A549 (cell line): ENCODE measurements around the gene ZNF446. TPM values are rescaled to one million over a fixed set of nuclear protein-coding genes. Genes with fewer than 3 reads are reported as not detected.
"Not testable (repeated sequence)": the region's sequence is repeated elsewhere in the genome, so short reads cannot be mapped to it uniquely, and the experiment has no call there.

Experiments
- ATAC-seq, 2 experiments: fragments of 200-7000 bp in 1 of 2; fragments of >200 bp in 1 of 2; cut with Nextera tagmentation in 1 of 2; cut with Tn5 transposase in 1 of 2; 3 replicates each; pipeline versions ENCODE4 v1.8.0 to v1.9.1; 2018 to 2020; ENCODE audit warnings: mild to moderate bottlenecking in 1 of 2, moderate library complexity in 1 of 2
- CTCF ChIA-PET: fragments of 300-600 bp; sonication (Branson Sonifier 250); formaldehyde crosslinking; extraction: SDS; loops from one replicate; lab custom pipeline; 2021; ENCODE audit warnings: antibody characterized with exemption, inconsistent platforms; lab: Yijun Ruan, JAX
- POLR2A ChIA-PET: fragments of 350-600 bp; formaldehyde crosslinking; extraction: SDS; loops from one replicate; lab custom pipeline; 2021; ENCODE audit warnings: antibody characterized with exemption, inconsistent platforms; lab: Yijun Ruan, JAX
- DNase-seq, 2 experiments: peaks; one replicate each; pipeline versions ENCODE4 v3.0.0 to v3.0.0-alpha.2; 2011 to 2016; ENCODE audit warnings: low read depth in 1 of 2, low spot score in 1 of 2
- FAIRE-seq: peaks from 2 replicates; lab custom pipeline; 2011; peaks lifted over from hg19 to GRCh38; lab: Jason Lieb, UNC
- H3K27ac ChIP-seq, 2 experiments: fragments of >200 bp; sonication (Bioruptor Twin); formaldehyde crosslinking; 3 replicates each; pipeline ENCODE4 v1.5.1; 2016 to 2017
- H3K4me1 ChIP-seq: fragments of >200 bp; sonication (Bioruptor Twin); formaldehyde crosslinking; 3 replicates; pipeline ENCODE4 v1.6.1; 2016
- H3K4me2 ChIP-seq: fragments of >200 bp; sonication (Bioruptor Twin); formaldehyde crosslinking; 3 replicates; pipeline ENCODE4 v1.6.1; 2016
- H3K4me3 ChIP-seq: fragments of >200 bp; sonication (Bioruptor Twin); formaldehyde crosslinking; 3 replicates; pipeline ENCODE4 v1.5.1; 2016
- H3K9me3 ChIP-seq: fragments of >200 bp; sonication (Bioruptor Twin); formaldehyde crosslinking; 3 replicates; pipeline ENCODE4 v1.6.1; 2016
- BHLHE40 ChIP-seq: IDR thresholded peaks from 2 replicates; pipeline ENCODE4 v1.6.1; 2012; ENCODE audit warnings: low read depth, low read length, inconsistent platforms
- EP300 ChIP-seq, 2 experiments: fragments of >200 bp; sonication (Bioruptor Twin); formaldehyde crosslinking; IDR thresholded peaks; 2 replicates in 1 of 2; 3 replicates in 1 of 2; pipeline ENCODE4 v1.6.1; 2016 to 2017
- ESRRA ChIP-seq: fragments of 150-350 bp; IDR thresholded peaks from 2 replicates; pipeline ENCODE4 v1.6.1; 2014; ENCODE audit warnings: mild to moderate bottlenecking, low read length, borderline replicate concordance
- GATA3 ChIP-seq: IDR thresholded peaks from 2 replicates; pipeline ENCODE4 v1.6.1; 2012; ENCODE audit warnings: borderline replicate concordance
- HES2 ChIP-seq: fragments of >200 bp; sonication (Bioruptor Twin); formaldehyde crosslinking; IDR thresholded peaks from 2 replicates; pipeline ENCODE4 v1.6.1; 2016
- HOXB5 ChIP-seq: fragments of 250-450 bp; sonication (Bioruptor Pico); IDR thresholded peaks from 2 replicates; pipeline ENCODE4 v1.5.0; 2020; ENCODE audit warnings: mild to moderate bottlenecking, moderate library complexity
- MAX ChIP-seq: IDR thresholded peaks from 2 replicates; pipeline ENCODE4 v1.6.1; 2012
- MYC ChIP-seq: IDR thresholded peaks from 2 replicates; pipeline ENCODE4 v1.6.1; 2012; ENCODE audit warnings: mild to moderate bottlenecking, inconsistent platforms, low read length, improper control_type of control experiment, borderline replicate concordance
- NPAS2 ChIP-seq: fragments of 250-450 bp; sonication (Bioruptor Pico); IDR thresholded peaks from 2 replicates; pipeline ENCODE4 v1.8.0; 2022; ENCODE audit warnings: mild to moderate bottlenecking, moderate library complexity, borderline replicate concordance
- NR3C1 ChIP-seq: fragments of >200 bp; sonication (Bioruptor Twin); formaldehyde crosslinking; IDR thresholded peaks from 3 replicates; pipeline ENCODE4 v1.6.1; 2017
- POLR2A ChIP-seq: IDR thresholded peaks from 2 replicates; pipeline ENCODE4 v1.6.1; 2012; ENCODE audit warnings: mild to moderate bottlenecking, low read length
- POLR2AphosphoS2 ChIP-seq: conservative IDR thresholded peaks from 2 replicates; pipeline ENCODE4 v1.6.1; 2012; ENCODE audit warnings: low read length, improper control_type of control experiment, inconsistent platforms
- RARB ChIP-seq: fragments of 250-450 bp; sonication (Bioruptor Pico); IDR thresholded peaks from 2 replicates; pipeline ENCODE4 v1.8.0; 2021; ENCODE audit warnings: mild to moderate bottlenecking, moderate library complexity
- RCOR1 ChIP-seq: fragments of 150-350 bp; IDR thresholded peaks from 2 replicates; pipeline ENCODE4 v1.6.1; 2014; ENCODE audit warnings: antibody characterized with exemption, low read length, low read depth
- SREBF2 ChIP-seq: fragments of 450-650 bp; IDR thresholded peaks from 2 replicates; pipeline ENCODE4 v1.6.1; 2014; ENCODE audit warnings: mild to moderate bottlenecking, moderate library complexity
- ZC3H11A ChIP-seq: fragments of 450-650 bp; IDR thresholded peaks from 2 replicates; pipeline ENCODE4 v1.6.1; 2014; ENCODE audit warnings: antibody characterized with exemption, mild to moderate bottlenecking
- ZFP36 ChIP-seq: fragments of 450-650 bp; IDR thresholded peaks from 2 replicates; pipeline ENCODE4 v1.6.1; 2014; ENCODE audit warnings: borderline replicate concordance; ENCODE audit not compliant: partially characterized antibody
- WGBS: methylation state at CpG from one replicate; pipeline ENCODE4 v1.1.6; 2017; ENCODE audit errors: missing lambda C conversion rate; 5-methylcytosine and 5-hydroxymethylcytosine counted together
- polyA plus RNA-seq, 4 experiments: library from polyadenylated mRNA; depleted of rRNA in 3 of 4; stranded (reverse); fragments of >200 nt; fragmentation: RNase III in 1 of 4; extraction: RNeasy Plus Mini Kit Qiagen cat#74134 plus additional on column Dnase treatment in 1 of 4; gene quantifications; 2 replicates in 3 of 4; 3 replicates in 1 of 4; pipeline ENCODE4 v1.2.3, GENCODE V29; 2011 to 2017
- TF ChIP-seq, protein P1 (sequence below): fragments of >200 bp; sonication (Bioruptor Twin); formaldehyde crosslinking; IDR thresholded peaks from 3 replicates; pipeline ENCODE4 v1.6.1; 2016

ZNF446 gene
- polyA plus RNA-seq, 2 of the 4 experiments (the other 2 are of a cell fraction) = 6.2 to 11.0 TPM

- TF ChIP-seq MAX (no peak), HOXB5 (CRISPR knock-in tag) (no peak)
These were observed 7.6 kb downstream of the ZNF446 start (continued) for GRCh38 chr19:58483776-58484175.

GRCh38 chr19:58484349-58484748 is 8.2 kb downstream of the ZNF446 start:
- ATAC-seq = not testable (repeated sequence)
- POLR2A ChIA-PET = interaction anchor here (0.6 to 0.7 kb wide), 2 partner anchors 59 to 947 kb away, joined by 3 read pairs; partner anchors contain the start of gene TRIM28

GRCh38 chr19:58491393-58491792 is 15.2 kb downstream of the ZNF446 start:
- peak in 1 of 2 experiments; percentile 52; a peak in 2 of 6 replicates for ATAC-seq
- no peaks in the 10 kb centered on the region for H3K4me1 ChIP-seq
- CTCF ChIA-PET = interaction anchor here (1.7 to 3.3 kb wide), 2 partner anchors 12 to 28 kb away, joined by 5 to 15 read pairs; partner anchors contain the start of gene ZBTB45
- FAIRE-seq = no peak
- POLR2A ChIA-PET = no interaction called here
- no peak overlapping the region for H3K27ac ChIP-seq
- no peak for DNase-seq
- no peak for TF ChIP-seq NR3C1
- TF ChIP-seq, all 56 proteins: peak for 0
- WGBS = 81% methylated on average over 5 of the region's 5 CpGs
- no peak overlapping the region for H3K4me2 ChIP-seq
- H3K9me3 ChIP-seq = no peaks in the 10 kb centered on the region
- H3K4me3 ChIP-seq = no peak overlapping the region

More at GRCh38 chr19:58484349-58484748, 8.2 kb downstream of the ZNF446 start:
- not testable (repeated sequence) for FAIRE-seq, H3K4me3 ChIP-seq, H3K9me3 ChIP-seq, H3K4me1 ChIP-seq, H3K27ac ChIP-seq, H3K4me2 ChIP-seq
- 88% methylated on average over 5 of the region's 5 CpGs for WGBS
- CTCF ChIA-PET = interaction anchor here (0.6 to 1.2 kb wide), 3 partner anchors 15 to 17 kb away, joined by 3 to 4 read pairs (median 3); no protein-coding TSS in a partner anchor
- peak in 1 of 2 experiments; percentile 38 for DNase-seq

- FAIRE-seq = no peak
- Histone ChIP-seq H3K9me3 (no peaks in the 10 kb centered on the region), H3K4me3 (no peak overlapping the region), H3K4me1 (no peaks in the 10 kb centered on the region), H3K27ac (no peak overlapping the region), H3K4me2 (no peak overlapping the region)
- 88% methylated on average over 14 of the region's 14 CpGs for WGBS
- DNase-seq = no peak
- no peak for ATAC-seq
- TF ChIP-seq EP300 (IDR thresholded peaks at IDR 0.05) (no peak), POLR2AphosphoS2 (no peak), HOXB5 (CRISPR knock-in tag) (no peak), ZC3H11A (no peak), BHLHE40 (no peak), SREBF2 (no peak), ESRRA (no peak), RARB (CRISPR knock-in tag) (no peak), RCOR1 (no peak)
- TF ChIP-seq, protein P1, sequence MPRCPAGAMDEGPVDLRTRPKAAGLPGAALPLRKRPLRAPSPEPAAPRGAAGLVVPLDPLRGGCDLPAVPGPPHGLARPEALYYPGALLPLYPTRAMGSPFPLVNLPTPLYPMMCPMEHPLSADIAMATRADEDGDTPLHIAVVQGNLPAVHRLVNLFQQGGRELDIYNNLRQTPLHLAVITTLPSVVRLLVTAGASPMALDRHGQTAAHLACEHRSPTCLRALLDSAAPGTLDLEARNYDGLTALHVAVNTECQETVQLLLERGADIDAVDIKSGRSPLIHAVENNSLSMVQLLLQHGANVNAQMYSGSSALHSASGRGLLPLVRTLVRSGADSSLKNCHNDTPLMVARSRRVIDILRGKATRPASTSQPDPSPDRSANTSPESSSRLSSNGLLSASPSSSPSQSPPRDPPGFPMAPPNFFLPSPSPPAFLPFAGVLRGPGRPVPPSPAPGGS = no peak
- CTCF ChIA-PET = interaction anchor here (0.6 to 1.8 kb wide), 4 partner anchors 26 to 75 kb away, joined by 3 to 7 read pairs (median 3); partner anchors contain the start of gene ZBTB45
- POLR2A ChIA-PET = interaction anchor here (0.6 to 0.7 kb wide), 2 partner anchors 26 to 70 kb away, joined by 5 to 7 read pairs; no protein-coding TSS in a partner anchor
These were observed 16.1 kb downstream of the ZNF446 start for GRCh38 chr19:58492265-58492664.

- H3K4me1 ChIP-seq = peaks cover 13% of the 10 kb centered on the region; the same call in 2 of the 3 replicates
- no peak for DNase-seq
- POLR2A ChIA-PET = no interaction called here
- no peaks in the 10 kb centered on the region for H3K9me3 ChIP-seq
- TF ChIP-seq ZFP36 (no peak), MYC (no peak), NPAS2 (CRISPR knock-in tag) (no peak), MAX (no peak), HES2 (no peak), GATA3 (no peak), HOXB5 (CRISPR knock-in tag) (no peak), POLR2A (no peak)
- TF ChIP-seq, all 56 proteins: peak for 0
- Histone ChIP-seq H3K27ac (no peak overlapping the region), H3K4me2 (peak overlapping the region; percentile 98; the same call in 1 of the 3 replicates), H3K4me3 (no peak overlapping the region)
- ATAC-seq (no peak), FAIRE-seq (no peak)
- WGBS = 94% methylated on average over 8 of the region's 8 CpGs
- CTCF ChIA-PET = interaction anchor here (0.9 kb wide), 1 partner anchor 22 kb away, joined by 4 read pairs; the partner anchor contains the start of gene ZBTB45
These were observed 21.6 kb downstream of the ZNF446 start for GRCh38 chr19:58497634-58498170.
